ENCODE measurements around the gene MTMR11. TPM values are rescaled to one million over a fixed set of nuclear protein-coding genes. Genes with fewer than 3 reads are reported as not detected.
"Not testable (repeated sequence)": the region's sequence is repeated elsewhere in the genome, so short reads cannot be mapped to it uniquely, and the experiment has no call there.

The MTMR11 gene
- total and polyA plus RNA-seq, 8 donors, result 1.7 to 11.8 (median 4.4) TPM

GRCh38 chr1:149887456-149888246, 49.0 kb downstream of the MTMR11 start:
- Histone ChIP-seq H3K27me3 (no peaks in the 10 kb centered on the region), H3K9me3 (no peaks in the 10 kb centered on the region), H3K4me3 (peak overlapping the region; percentile 23 to 64 (median 45)), H3K36me3 (no peaks in the 10 kb centered on the region), H3K27ac (peak overlapping the region; percentile 99 to 100 (median 99)), H3K4me1 (peaks cover 0 to 12% (median 10%) of the 10 kb centered on the region in 3 donors)
- intact Hi-C loops (cut with DNase I), result no loop called here
- DNase-seq, result peak; percentile 79 to 89 (median 86)
- peak; percentile 59 to 72 (median 68) for ATAC-seq
- 1% methylated on average over 46 of the region's 46 CpGs for WGBS, 2 donors
- TF ChIP-seq CTCF (IDR thresholded peaks at IDR 0.05), result no peak
- peak; percentile 87 for FAIRE-seq

- ATAC-seq; H3K9me3 ChIP-seq; H3K36me3 ChIP-seq; FAIRE-seq; H3K27me3 ChIP-seq; DNase-seq; intact Hi-C loops (cut with DNase I): not testable (repeated sequence)
- peak overlapping the region; percentile 99 to 100 (median 99) for H3K27ac ChIP-seq
- WGBS, 2 donors, result 1% methylated on average over 7 to 13 of the region's 13 CpGs
- H3K4me3 ChIP-seq, result peak overlapping the region; percentile 23 to 64 (median 40)
- peaks cover 0 to 12% (median 10%) of the 10 kb centered on the region in 3 donors for H3K4me1 ChIP-seq
Observed at GRCh38 chr1:149887196-149887455, 49.6 kb downstream of the MTMR11 start.

GRCh38 chr1:149886396-149887195, 50.1 kb downstream of the MTMR11 start:
- peak; percentile 81 to 92 (median 90) for DNase-seq
- ATAC-seq, result peak; percentile 73 to 81 (median 77)
- TF ChIP-seq CTCF (IDR thresholded peaks at IDR 0.05), result no peak
- intact Hi-C loops (cut with DNase I), result no loop called here
- Histone ChIP-seq H3K4me1 (peaks cover 0 to 12% (median 10%) of the 10 kb centered on the region in 3 donors), H3K9me3 (no peaks in the 10 kb centered on the region), H3K27me3 (no peaks in the 10 kb centered on the region), H3K4me3 (peak overlapping the region; percentile 29 to 64 (median 46)), H3K27ac (peak overlapping the region; percentile 99 to 100 (median 99)), H3K36me3 (no peaks in the 10 kb centered on the region)
- 0% methylated on average over 61 to 62 of the region's 62 CpGs for WGBS, 2 donors
- FAIRE-seq, result peak; percentile 93

- Histone ChIP-seq H3K4me3 (peak overlapping the region; percentile 29 to 64 (median 46)), H3K27ac (peak overlapping the region; percentile 99 to 100 (median 99)), H3K4me1 (peaks cover 0 to 12% (median 10%) of the 10 kb centered on the region in 3 donors)
- intact Hi-C loops (cut with DNase I); H3K36me3 ChIP-seq; FAIRE-seq; H3K27me3 ChIP-seq; H3K9me3 ChIP-seq: not testable (repeated sequence)
- peak; percentile 0 to 5 (median 2) for ATAC-seq
- 0% methylated on average over 13 to 19 of the region's 19 CpGs for WGBS, 2 donors
- DNase-seq, result peak in 3 of 6 donors; percentile 42 to 67 (median 53)
Observed at GRCh38 chr1:149886121-149886395, 50.6 kb downstream of the MTMR11 start.

- Histone ChIP-seq H3K36me3 (no peaks in the 10 kb centered on the region), H3K27me3 (no peaks in the 10 kb centered on the region), H3K27ac (peak overlapping the region; percentile 99 to 100 (median 99)), H3K4me3 (peak overlapping the region; percentile 29 to 64 (median 46)), H3K4me1 (peaks cover 0 to 12% (median 10%) of the 10 kb centered on the region in 3 donors), H3K9me3 (no peaks in the 10 kb centered on the region)
- no peak for TF ChIP-seq CTCF (IDR thresholded peaks at IDR 0.05)
- intact Hi-C loops (cut with DNase I), result no loop called here
- ATAC-seq (peak; percentile 60 to 72 (median 67)), DNase-seq (peak; percentile 87 to 96 (median 91)), FAIRE-seq (no peak)
- 0 to 1% methylated on average over 36 of the region's 36 CpGs for WGBS, 2 donors
Observed at GRCh38 chr1:149885339-149886120, 51.1 kb downstream of the MTMR11 start.

Measured in pancreas (tissue), 10 donors.